Suprapubic skin (tissue), 4 donors: Measurements from ENCODE around the gene LTBP2.

Experiments
- CTCF ChIP-seq, 2 donors: fragments of 200-600 bp in 1 of 2; fragments of 450-650 bp in 1 of 2; sonication (generic) in 1 of 2; IDR thresholded peaks; one replicate each; pipeline ENCODE4 v1.5.1; 2016 to 2019; ENCODE audit warnings: antibody characterized with exemption in 2 of 2, mild to moderate bottlenecking in 1 of 2, moderate library complexity in 1 of 2
- EP300 ChIP-seq: sonication (generic); formaldehyde crosslinking; IDR thresholded peaks from one replicate; pipeline ENCODE4 v1.6.1; 2017; ENCODE audit warnings: antibody characterized with exemption
- POLR2A ChIP-seq, 2 donors: fragments of 450-650 bp; IDR thresholded peaks; one replicate each; pipeline ENCODE4 v1.6.1; 2017; ENCODE audit warnings: antibody characterized with exemption in 2 of 2, mild to moderate bottlenecking in 2 of 2, moderate library complexity in 2 of 2
- POLR2AphosphoS5 ChIP-seq, 3 donors: sonication (generic); formaldehyde crosslinking; IDR thresholded peaks; one replicate each; pipeline ENCODE4 v1.6.1; 2017; ENCODE audit warnings: antibody characterized with exemption in 3 of 3

GRCh38 chr14:74619672-74620131 lies 7.7 kb upstream of the LTBP2 start:
- TF ChIP-seq POLR2AphosphoS5 (IDR thresholded peaks at IDR 0.05) (no peak), CTCF (IDR thresholded peaks at IDR 0.05) (no peak), EP300 (no peak), POLR2A (IDR thresholded peaks at IDR 0.05) (no peak)
